K562 (cell line): Measurements from ENCODE around the gene GCGR. TPM values are rescaled to one million over a fixed set of nuclear protein-coding genes. Genes with fewer than 3 reads are reported as not detected.

Experiments
- ARHGAP35 ChIP-seq: fragments of 450-650 bp; IDR thresholded peaks from 2 replicates; pipeline ENCODE4 v1.6.1; 2018; ENCODE audit not compliant: partially characterized antibody
- ATF7 ChIP-seq: fragments of 450-650 bp; IDR thresholded peaks from 2 replicates; pipeline ENCODE4 v1.7.1; 2014; ENCODE audit warnings: mild to moderate bottlenecking, moderate library complexity
- BCL6 ChIP-seq: fragments of 250-450 bp; sonication (Bioruptor Pico); IDR thresholded peaks from 2 replicates; pipeline ENCODE4 v1.4.0; 2020
- CXXC5 ChIP-seq: fragments of 250-450 bp; sonication (Bioruptor Pico); IDR thresholded peaks from 2 replicates; pipeline ENCODE4 v1.8.0; 2022; ENCODE audit warnings: inconsistent platforms, mild to moderate bottlenecking, moderate library complexity
- DACH1 ChIP-seq: fragments of 450-650 bp; IDR thresholded peaks from 2 replicates; pipeline ENCODE4 v1.6.1; 2018; ENCODE audit not compliant: partially characterized antibody
- ETV5 ChIP-seq: sonication (generic); formaldehyde crosslinking; IDR thresholded peaks from 2 replicates; pipeline ENCODE4 v1.4.0; 2020; ENCODE audit warnings: low read depth, mild to moderate bottlenecking, missing genetic modification reagents
- FOSL1 ChIP-seq: fragments of 200-800 bp; sonication (Bioruptor generic); conservative IDR thresholded peaks from 2 replicates; pipeline ENCODE4 v1.6.1; 2016; ENCODE audit warnings: missing genetic modification characterization, missing compliant biosample characterization
- HNRNPLL ChIP-seq: fragments of 200-400 bp; formaldehyde crosslinking; IDR thresholded peaks from 2 replicates; pipeline ENCODE4 v1.6.1; 2017; ENCODE audit warnings: low read length, low read depth, mild to moderate bottlenecking; ENCODE audit not compliant: poor library complexity, severe bottlenecking
- KDM1A ChIP-seq, 2 experiments: fragments of 450-650 bp; IDR thresholded peaks; 2 replicates each; pipeline ENCODE4 v1.6.1; 2016; ENCODE audit warnings: mild to moderate bottlenecking in 2 of 2
- LEF1 ChIP-seq: fragments of 450-650 bp; IDR thresholded peaks from 2 replicates; pipeline ENCODE4 v1.6.1; 2016; ENCODE audit warnings: mild to moderate bottlenecking
- MECOM ChIP-seq: fragments of 250-450 bp; sonication (Bioruptor Pico); IDR thresholded peaks from 2 replicates; pipeline ENCODE4 v1.8.0; 2022; ENCODE audit warnings: inconsistent platforms
- MTA2 ChIP-seq: fragments of 450-650 bp; IDR thresholded peaks from 2 replicates; pipeline ENCODE4 v1.6.1; 2016; ENCODE audit warnings: low read depth
- MYNN ChIP-seq, 2 experiments: sonication (generic); formaldehyde crosslinking in 1 of 2; IDR thresholded peaks; 2 replicates each; pipeline versions ENCODE4 v1.5.0 to v1.6.1; 2016 to 2020; ENCODE audit warnings: antibody characterized with exemption in 1 of 2, missing genetic modification reagents in 1 of 2
- NBN ChIP-seq: fragments of 450-650 bp; IDR thresholded peaks from 2 replicates; pipeline ENCODE4 v1.6.1; 2016; ENCODE audit warnings: low read depth, mild to moderate bottlenecking
- POLR2A ChIP-seq: fragments of 450-650 bp; conservative IDR thresholded peaks from 2 replicates; pipeline ENCODE4 v1.6.1; 2016
- RB1 ChIP-seq: fragments of 450-650 bp; IDR thresholded peaks from 2 replicates; pipeline ENCODE4 v1.6.1; 2017; ENCODE audit warnings: low read depth, mild to moderate bottlenecking
- RBM25 ChIP-seq: fragments of 200-400 bp; formaldehyde crosslinking; IDR thresholded peaks from 2 replicates; pipeline ENCODE4 v1.6.1; 2018; ENCODE audit warnings: low read length, low read depth, moderate library complexity; ENCODE audit not compliant: severe bottlenecking
- RFX5 ChIP-seq: IDR thresholded peaks from 2 replicates; pipeline ENCODE4 v1.6.1; 2011; ENCODE audit warnings: low read depth, mild to moderate bottlenecking, improper control_type of control experiment, low read length
- SMARCB1 ChIP-seq: IDR thresholded peaks from 2 replicates; pipeline ENCODE4 v1.6.1; 2011; ENCODE audit warnings: improper control_type of control experiment, low read depth; ENCODE audit not compliant: insufficient read length
- SNIP1 ChIP-seq: fragments of 450-650 bp; IDR thresholded peaks from 2 replicates; pipeline ENCODE4 v1.7.1; 2017; ENCODE audit warnings: low read depth, mild to moderate bottlenecking
- SNRNP70 ChIP-seq: fragments of 200-400 bp; formaldehyde crosslinking; optimal IDR thresholded peaks from 2 replicates; pipeline ENCODE3; 2017; ENCODE audit warnings: low read depth, low read length
- TAF9B ChIP-seq: fragments of 450-650 bp; IDR thresholded peaks from 2 replicates; pipeline ENCODE4 v1.6.1; 2018; ENCODE audit warnings: mild to moderate bottlenecking; ENCODE audit not compliant: partially characterized antibody
- TCF3 ChIP-seq: sonication (generic); formaldehyde crosslinking; IDR thresholded peaks from 2 replicates; pipeline ENCODE4 v1.4.0; 2020; ENCODE audit warnings: mild to moderate bottlenecking, missing genetic modification reagents
- TRIM24 ChIP-seq, 2 experiments: fragments of 450-650 bp; IDR thresholded peaks; 2 replicates each; pipeline ENCODE4 v1.6.1; 2016
- ZC3H11A ChIP-seq: IDR thresholded peaks from 2 replicates; pipeline ENCODE4 v1.6.1; 2012; ENCODE audit warnings: low read depth, low read length, improper control_type of control experiment
- ZC3H8 ChIP-seq: fragments of 450-650 bp; IDR thresholded peaks from 2 replicates; pipeline ENCODE4 v1.6.1; 2017
- polyA plus RNA-seq, 8 experiments: library from polyadenylated mRNA; depleted of rRNA in 4 of 8; stranded (reverse) in 5 of 8; unstranded in 3 of 8; fragments of >200 nt; fragmentation: Nextera tagmentation in 2 of 8; fragmentation: Illumina TruSeq in 1 of 8; extraction: Ambion mirVana in 2 of 8; extraction: Trizol in 1 of 8; gene quantifications; 2 replicates each; pipeline versions ENCODE4 v1.2.1 to v1.2.3, GENCODE V29; 2011 to 2014; ENCODE audit warnings: inconsistent platforms in 1 of 8, missing spikeins in 1 of 8
- total RNA-seq, 7 experiments: library from RNA; depleted of rRNA in 6 of 7; stranded (reverse); fragments of >200 nt in 6 of 7; fragmentation: Illumina TruSeq in 2 of 7; extraction: Trizol in 2 of 7; gene quantifications; 2 replicates each; pipeline versions ENCODE4 v1.2.1 to v1.2.3, GENCODE V29; 2011 to 2021; ENCODE audit warnings: low replicate concordance in 1 of 7
- TF ChIP-seq, protein P1 (sequence below): sonication (generic); formaldehyde crosslinking; IDR thresholded peaks from 2 replicates; pipeline ENCODE4 v1.8.0; 2022; ENCODE audit warnings: missing genetic modification reagents, mild to moderate bottlenecking, borderline replicate concordance
- TF ChIP-seq, protein P2 (sequence below): fragments of 250-450 bp; sonication (Bioruptor Pico); IDR thresholded peaks from 2 replicates; pipeline ENCODE4 v1.8.0; 2022; ENCODE audit warnings: moderate library complexity, mild to moderate bottlenecking, inconsistent platforms

GCGR gene
- total and polyA plus RNA-seq, 9 of the 15 experiments (the other 6 are each of a cell fraction or from before 2014, with no cell fraction given): not detected

DNA sequence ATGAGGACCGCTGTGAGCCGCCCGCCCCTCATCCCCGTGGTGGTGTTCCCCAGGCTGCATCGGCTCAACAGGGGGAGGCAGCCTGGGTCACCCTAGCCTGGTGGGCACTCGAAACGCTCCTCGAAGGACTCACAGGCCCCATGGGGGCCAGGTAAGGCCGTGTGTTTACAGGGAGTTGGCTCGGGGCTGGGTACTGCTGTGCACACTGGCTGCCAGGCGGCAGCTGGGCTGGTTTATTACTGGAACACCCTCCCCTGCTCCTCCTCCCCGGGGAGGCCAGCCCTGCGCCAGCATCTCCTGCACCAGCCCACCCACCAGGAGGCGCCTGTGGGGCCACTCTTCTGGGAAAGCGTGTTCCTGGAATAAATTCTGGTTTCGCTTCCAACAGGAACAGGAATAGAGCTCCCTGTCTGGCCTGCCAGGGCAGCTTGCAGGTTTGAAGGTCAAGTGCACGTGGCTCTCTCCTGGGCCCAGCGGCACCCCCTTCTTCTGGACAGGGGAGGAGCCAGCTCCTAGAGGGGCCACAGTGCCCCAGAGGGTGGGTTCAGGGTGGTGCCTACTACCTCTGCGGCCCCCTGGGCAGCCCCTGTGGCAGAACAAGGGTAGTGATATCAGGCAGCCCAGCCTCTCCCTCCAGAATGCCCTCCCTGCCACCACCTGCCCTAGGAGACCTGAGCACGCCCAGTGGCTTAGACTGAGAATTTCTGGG, 17.8 kb downstream of the GCGR start (continued):
- TF ChIP-seq SMARCB1 (no peak), NBN (peak; percentile 89), CXXC5 (CRISPR knock-in tag) (peak; percentile 84), DACH1 (no peak), ZC3H11A (no peak), MTA2 (no peak), ATF7 (peak; percentile 72), RBM25 (no peak), RB1 (peak; percentile 87), LEF1 (peak; percentile 73; the same call in 1 of the 2 replicates), KDM1A (IDR thresholded peaks at IDR 0.05) (0 out of 4 replicates have a peak, but pooled peaks of 1 of the 2 experiments have one; percentile 7), MECOM (CRISPR knock-in tag) (peak; percentile 81), SNIP1 (no peak), BCL6 (CRISPR knock-in tag) (no peak), POLR2A (peak; percentile 53; the same call in 1 of the 2 replicates), FOSL1 (peak; percentile 58), SNRNP70 (no peak), ETV5 (CRISPR knock-in tag) (peak; percentile 70), ZC3H8 (no peak), TRIM24 (IDR thresholded peaks at IDR 0.05) (peak in 1 of 2 experiments; percentile 27; a peak in 1 of 4 replicates), TCF3 (CRISPR knock-in tag) (peak; percentile 34; the same call in 1 of the 2 replicates), MYNN (IDR thresholded peaks at IDR 0.05) (peak; percentile 80; the same call in 1 of the 2 replicates), MYNN (CRISPR knock-in tag; IDR thresholded peaks at IDR 0.05) (no peak), TAF9B (no peak), RFX5 (no peak), ARHGAP35 (no peak), HNRNPLL (no peak)
- TF ChIP-seq, protein P1, sequence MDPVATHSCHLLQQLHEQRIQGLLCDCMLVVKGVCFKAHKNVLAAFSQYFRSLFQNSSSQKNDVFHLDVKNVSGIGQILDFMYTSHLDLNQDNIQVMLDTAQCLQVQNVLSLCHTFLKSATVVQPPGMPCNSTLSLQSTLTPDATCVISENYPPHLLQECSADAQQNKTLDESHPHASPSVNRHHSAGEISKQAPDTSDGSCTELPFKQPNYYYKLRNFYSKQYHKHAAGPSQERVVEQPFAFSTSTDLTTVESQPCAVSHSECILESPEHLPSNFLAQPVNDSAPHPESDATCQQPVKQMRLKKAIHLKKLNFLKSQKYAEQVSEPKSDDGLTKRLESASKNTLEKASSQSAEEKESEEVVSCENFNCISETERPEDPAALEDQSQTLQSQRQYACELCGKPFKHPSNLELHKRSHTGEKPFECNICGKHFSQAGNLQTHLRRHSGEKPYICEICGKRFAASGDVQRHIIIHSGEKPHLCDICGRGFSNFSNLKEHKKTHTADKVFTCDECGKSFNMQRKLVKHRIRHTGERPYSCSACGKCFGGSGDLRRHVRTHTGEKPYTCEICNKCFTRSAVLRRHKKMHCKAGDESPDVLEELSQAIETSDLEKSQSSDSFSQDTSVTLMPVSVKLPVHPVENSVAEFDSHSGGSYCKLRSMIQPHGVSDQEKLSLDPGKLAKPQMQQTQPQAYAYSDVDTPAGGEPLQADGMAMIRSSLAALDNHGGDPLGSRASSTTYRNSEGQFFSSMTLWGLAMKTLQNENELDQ (CRISPR knock-in tag): no peak
- TF ChIP-seq, protein P2, sequence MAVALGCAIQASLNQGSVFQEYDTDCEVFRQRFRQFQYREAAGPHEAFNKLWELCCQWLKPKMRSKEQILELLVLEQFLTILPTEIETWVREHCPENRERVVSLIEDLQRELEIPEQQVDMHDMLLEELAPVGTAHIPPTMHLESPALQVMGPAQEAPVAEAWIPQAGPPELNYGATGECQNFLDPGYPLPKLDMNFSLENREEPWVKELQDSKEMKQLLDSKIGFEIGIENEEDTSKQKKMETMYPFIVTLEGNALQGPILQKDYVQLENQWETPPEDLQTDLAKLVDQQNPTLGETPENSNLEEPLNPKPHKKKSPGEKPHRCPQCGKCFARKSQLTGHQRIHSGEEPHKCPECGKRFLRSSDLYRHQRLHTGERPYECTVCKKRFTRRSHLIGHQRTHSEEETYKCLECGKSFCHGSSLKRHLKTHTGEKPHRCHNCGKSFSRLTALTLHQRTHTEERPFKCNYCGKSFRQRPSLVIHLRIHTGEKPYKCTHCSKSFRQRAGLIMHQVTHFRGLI (CRISPR knock-in tag): no peak
